ENCODE measurements around the gene KPNA3. TPM values are rescaled to one million over a fixed set of nuclear protein-coding genes. Genes with fewer than 3 reads are reported as not detected.

The KPNA3 gene
- total RNA-seq, 2 experiments from 2014 or later, result 59.1 to 60.6 TPM

GRCh38 chr13:49838989-49839388 lies 46.5 kb upstream of the KPNA3 start:
- TF ChIP-seq, protein P1, sequence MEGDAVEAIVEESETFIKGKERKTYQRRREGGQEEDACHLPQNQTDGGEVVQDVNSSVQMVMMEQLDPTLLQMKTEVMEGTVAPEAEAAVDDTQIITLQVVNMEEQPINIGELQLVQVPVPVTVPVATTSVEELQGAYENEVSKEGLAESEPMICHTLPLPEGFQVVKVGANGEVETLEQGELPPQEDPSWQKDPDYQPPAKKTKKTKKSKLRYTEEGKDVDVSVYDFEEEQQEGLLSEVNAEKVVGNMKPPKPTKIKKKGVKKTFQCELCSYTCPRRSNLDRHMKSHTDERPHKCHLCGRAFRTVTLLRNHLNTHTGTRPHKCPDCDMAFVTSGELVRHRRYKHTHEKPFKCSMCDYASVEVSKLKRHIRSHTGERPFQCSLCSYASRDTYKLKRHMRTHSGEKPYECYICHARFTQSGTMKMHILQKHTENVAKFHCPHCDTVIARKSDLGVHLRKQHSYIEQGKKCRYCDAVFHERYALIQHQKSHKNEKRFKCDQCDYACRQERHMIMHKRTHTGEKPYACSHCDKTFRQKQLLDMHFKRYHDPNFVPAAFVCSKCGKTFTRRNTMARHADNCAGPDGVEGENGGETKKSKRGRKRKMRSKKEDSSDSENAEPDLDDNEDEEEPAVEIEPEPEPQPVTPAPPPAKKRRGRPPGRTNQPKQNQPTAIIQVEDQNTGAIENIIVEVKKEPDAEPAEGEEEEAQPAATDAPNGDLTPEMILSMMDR (IDR thresholded peaks at IDR 0.05), result no peak
- CTCF ChIA-PET, result no interaction called here
- POLR2A ChIA-PET, result no interaction called here
- H3K4me3 Mint-ChIP-seq, result no peak overlapping the region
- no peaks in the 10 kb centered on the region for H3K27me3 Mint-ChIP-seq
- H3K9me3 Mint-ChIP-seq, result no peaks in the 10 kb centered on the region
- DNase-seq, result no peak
- ATAC-seq, result no peak
- intact Hi-C loops (cut with micrococcal nuclease), result no loop called here
- no peaks in the 10 kb centered on the region for H3K4me1 Mint-ChIP-seq (ENCODE audit: low read depth)
- no peak overlapping the region for H3K27ac Mint-ChIP-seq
- H3K36me3 Mint-ChIP-seq (ENCODE audit: low read depth), result no peaks in the 10 kb centered on the region

DNA sequence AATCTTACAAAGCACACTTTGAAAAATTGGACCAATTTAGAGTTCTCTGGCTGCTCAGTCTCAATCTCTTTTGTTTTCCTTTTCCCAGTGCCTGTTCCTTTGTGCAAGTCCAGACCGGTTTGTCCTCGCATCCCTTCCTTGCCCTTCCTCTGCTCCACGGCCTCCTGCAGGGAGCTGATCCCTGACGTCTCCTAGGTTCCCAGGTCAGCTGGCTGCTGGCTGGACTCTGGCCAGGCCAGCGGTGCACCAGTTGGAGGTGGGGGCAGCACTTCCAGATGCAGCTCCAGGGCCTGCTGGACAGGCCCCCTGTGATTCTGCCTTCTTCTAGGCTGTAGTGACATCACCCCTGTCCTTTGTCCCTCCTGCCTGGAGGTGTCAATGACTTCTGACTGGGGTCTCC lies 44.0 kb upstream of the KPNA3 start:
- no peaks in the 10 kb centered on the region for H3K36me3 Mint-ChIP-seq (ENCODE audit: low read depth)
- peaks cover 2% of the 10 kb centered on the region for H3K4me1 Mint-ChIP-seq (ENCODE audit: low read depth)
- H3K27ac Mint-ChIP-seq, result no peak overlapping the region
- DNase-seq, result no peak
- intact Hi-C loops (cut with micrococcal nuclease), result no loop called here
- POLR2A ChIA-PET, result no interaction called here
- ATAC-seq, result no peak
- no peaks in the 10 kb centered on the region for H3K9me3 Mint-ChIP-seq
- CTCF ChIA-PET, result no interaction called here
- TF ChIP-seq, protein P1 (IDR thresholded peaks at IDR 0.05), result no peak
- no peaks in the 10 kb centered on the region for H3K27me3 Mint-ChIP-seq
- H3K4me3 Mint-ChIP-seq, result no peak overlapping the region

DNA sequence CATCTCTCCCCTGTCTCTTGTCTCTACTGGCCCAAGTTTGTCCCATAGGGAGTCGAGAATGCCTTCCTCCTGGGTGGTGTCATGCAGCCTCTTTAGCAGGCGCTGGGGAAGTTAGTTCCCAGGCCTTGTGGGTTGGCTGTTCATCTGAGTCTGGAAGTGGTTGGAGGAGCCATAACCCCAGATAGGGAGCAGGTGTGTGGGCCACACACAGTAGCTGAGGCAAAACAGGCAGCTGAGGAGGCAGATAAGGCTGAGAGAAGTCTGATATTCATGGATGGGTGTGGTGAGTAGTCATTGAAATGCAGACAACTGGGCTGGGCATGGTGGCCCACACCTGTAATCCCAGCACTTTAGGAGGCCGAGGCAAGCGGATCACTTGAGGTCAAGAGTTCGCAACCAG lies 40.9 kb upstream of the KPNA3 start:
- no peak overlapping the region for H3K27ac Mint-ChIP-seq
- CTCF ChIA-PET, result no interaction called here

DNA sequence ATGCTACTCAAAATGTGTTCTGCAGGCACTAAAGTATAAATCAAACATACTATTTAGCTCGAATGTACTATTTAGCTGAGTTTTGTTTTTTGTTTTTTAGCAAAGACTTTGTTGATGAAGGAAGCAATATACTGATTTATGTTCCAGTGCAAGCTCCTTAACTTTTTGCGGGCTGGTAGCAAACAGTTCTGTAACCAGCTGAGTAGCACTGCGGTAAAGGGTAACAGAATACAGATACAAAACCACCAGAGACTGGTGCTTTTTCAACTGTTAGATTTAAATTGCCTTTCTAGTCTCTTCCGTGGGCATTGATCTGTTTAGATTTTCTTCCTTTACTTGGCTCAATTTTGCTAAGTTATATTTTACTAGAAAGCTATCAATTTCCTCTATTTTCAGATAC lies 39.0 kb upstream of the KPNA3 start:
- H3K4me1 Mint-ChIP-seq (ENCODE audit: low read depth), result peaks cover 7% of the 10 kb centered on the region
- ChIA-PET CTCF (interaction anchor here (0.5 kb wide), 1 partner anchor 106 kb away, joined by 3 read pairs; no protein-coding TSS in a partner anchor), POLR2A (no interaction called here)
- H3K4me3 Mint-ChIP-seq, result no peak overlapping the region
- H3K9me3 Mint-ChIP-seq, result peaks cover 7% of the 10 kb centered on the region
- intact Hi-C loops (cut with micrococcal nuclease), result no loop called here
- DNase-seq (no peak), ATAC-seq (no peak)
- H3K36me3 Mint-ChIP-seq (ENCODE audit: low read depth), result no peaks in the 10 kb centered on the region
- no peak overlapping the region for H3K27ac Mint-ChIP-seq
- no peaks in the 10 kb centered on the region for H3K27me3 Mint-ChIP-seq
- TF ChIP-seq, protein P1 (IDR thresholded peaks at IDR 0.05), result no peak

More for the DNA sequence above, 40.9 kb upstream of the KPNA3 start:
- DNase-seq (no peak), ATAC-seq (no peak)
- Mint-ChIP-seq H3K4me1 (ENCODE audit: low read depth) (peaks cover 7% of the 10 kb centered on the region), H3K9me3 (peaks cover 7% of the 10 kb centered on the region), H3K4me3 (no peak overlapping the region), H3K36me3 (ENCODE audit: low read depth) (no peaks in the 10 kb centered on the region), H3K27me3 (no peaks in the 10 kb centered on the region)
- POLR2A ChIA-PET, result no interaction called here
- intact Hi-C loops (cut with micrococcal nuclease), result no loop called here
- TF ChIP-seq, protein P1 (IDR thresholded peaks at IDR 0.05), result no peak

GRCh38 chr13:49830721-49831120 lies 38.2 kb upstream of the KPNA3 start:
- intact Hi-C loops (cut with micrococcal nuclease), result no loop called here
- Mint-ChIP-seq H3K27ac (no peak overlapping the region), H3K9me3 (peaks cover 7% of the 10 kb centered on the region), H3K27me3 (peaks cover 2% of the 10 kb centered on the region), H3K4me3 (no peak overlapping the region), H3K36me3 (ENCODE audit: low read depth) (no peaks in the 10 kb centered on the region), H3K4me1 (ENCODE audit: low read depth) (peaks cover 7% of the 10 kb centered on the region)
- CTCF ChIA-PET, result interaction anchor here (0.5 kb wide), 1 partner anchor 106 kb away, joined by 3 read pairs; no protein-coding TSS in a partner anchor
- ATAC-seq (no peak), DNase-seq (no peak)
- POLR2A ChIA-PET, result no interaction called here
- TF ChIP-seq, protein P1 (IDR thresholded peaks at IDR 0.05), result no peak
